GM12801 (cell line): Measurements from ENCODE around the gene VKORC1.

ENCODE experiments used
- TF ChIP-seq, protein P1 (sequence below): IDR thresholded peaks from one replicate; pipeline ENCODE4 v1.5.1; 2011; ENCODE audit warnings: control low read depth; ENCODE audit not compliant: insufficient read length; ENCODE audit errors: extremely low read depth

VKORC1 gene

DNA sequence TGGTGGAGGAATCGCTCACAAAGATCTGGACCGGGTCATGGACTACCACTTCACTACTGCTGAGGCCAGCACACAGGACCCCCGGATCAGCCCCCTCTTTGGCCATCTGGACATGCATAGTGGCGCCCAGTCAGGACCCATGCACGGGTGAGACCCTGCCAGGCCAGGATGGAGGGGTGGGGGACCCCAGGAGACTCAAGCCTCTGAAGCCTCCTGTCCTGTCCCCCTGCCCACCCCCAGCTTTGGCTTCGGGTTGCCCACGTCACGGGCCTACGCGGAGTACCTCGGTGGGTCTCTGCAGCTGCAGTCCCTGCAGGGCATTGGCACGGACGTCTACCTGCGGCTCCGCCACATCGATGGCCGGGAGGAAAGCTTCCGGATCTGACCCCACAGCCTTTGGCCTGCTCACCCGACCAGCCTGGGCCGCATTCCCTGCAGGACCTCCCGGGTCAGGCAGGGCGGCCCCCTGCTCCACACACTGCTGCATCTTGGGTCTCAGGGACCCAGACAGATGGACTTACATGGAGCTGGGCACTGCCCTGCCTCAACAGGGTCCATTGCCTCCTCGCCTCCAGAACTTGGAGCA, 17.4 kb upstream of the VKORC1 start:
- TF ChIP-seq, protein P1, sequence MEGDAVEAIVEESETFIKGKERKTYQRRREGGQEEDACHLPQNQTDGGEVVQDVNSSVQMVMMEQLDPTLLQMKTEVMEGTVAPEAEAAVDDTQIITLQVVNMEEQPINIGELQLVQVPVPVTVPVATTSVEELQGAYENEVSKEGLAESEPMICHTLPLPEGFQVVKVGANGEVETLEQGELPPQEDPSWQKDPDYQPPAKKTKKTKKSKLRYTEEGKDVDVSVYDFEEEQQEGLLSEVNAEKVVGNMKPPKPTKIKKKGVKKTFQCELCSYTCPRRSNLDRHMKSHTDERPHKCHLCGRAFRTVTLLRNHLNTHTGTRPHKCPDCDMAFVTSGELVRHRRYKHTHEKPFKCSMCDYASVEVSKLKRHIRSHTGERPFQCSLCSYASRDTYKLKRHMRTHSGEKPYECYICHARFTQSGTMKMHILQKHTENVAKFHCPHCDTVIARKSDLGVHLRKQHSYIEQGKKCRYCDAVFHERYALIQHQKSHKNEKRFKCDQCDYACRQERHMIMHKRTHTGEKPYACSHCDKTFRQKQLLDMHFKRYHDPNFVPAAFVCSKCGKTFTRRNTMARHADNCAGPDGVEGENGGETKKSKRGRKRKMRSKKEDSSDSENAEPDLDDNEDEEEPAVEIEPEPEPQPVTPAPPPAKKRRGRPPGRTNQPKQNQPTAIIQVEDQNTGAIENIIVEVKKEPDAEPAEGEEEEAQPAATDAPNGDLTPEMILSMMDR, result no peak

DNA sequence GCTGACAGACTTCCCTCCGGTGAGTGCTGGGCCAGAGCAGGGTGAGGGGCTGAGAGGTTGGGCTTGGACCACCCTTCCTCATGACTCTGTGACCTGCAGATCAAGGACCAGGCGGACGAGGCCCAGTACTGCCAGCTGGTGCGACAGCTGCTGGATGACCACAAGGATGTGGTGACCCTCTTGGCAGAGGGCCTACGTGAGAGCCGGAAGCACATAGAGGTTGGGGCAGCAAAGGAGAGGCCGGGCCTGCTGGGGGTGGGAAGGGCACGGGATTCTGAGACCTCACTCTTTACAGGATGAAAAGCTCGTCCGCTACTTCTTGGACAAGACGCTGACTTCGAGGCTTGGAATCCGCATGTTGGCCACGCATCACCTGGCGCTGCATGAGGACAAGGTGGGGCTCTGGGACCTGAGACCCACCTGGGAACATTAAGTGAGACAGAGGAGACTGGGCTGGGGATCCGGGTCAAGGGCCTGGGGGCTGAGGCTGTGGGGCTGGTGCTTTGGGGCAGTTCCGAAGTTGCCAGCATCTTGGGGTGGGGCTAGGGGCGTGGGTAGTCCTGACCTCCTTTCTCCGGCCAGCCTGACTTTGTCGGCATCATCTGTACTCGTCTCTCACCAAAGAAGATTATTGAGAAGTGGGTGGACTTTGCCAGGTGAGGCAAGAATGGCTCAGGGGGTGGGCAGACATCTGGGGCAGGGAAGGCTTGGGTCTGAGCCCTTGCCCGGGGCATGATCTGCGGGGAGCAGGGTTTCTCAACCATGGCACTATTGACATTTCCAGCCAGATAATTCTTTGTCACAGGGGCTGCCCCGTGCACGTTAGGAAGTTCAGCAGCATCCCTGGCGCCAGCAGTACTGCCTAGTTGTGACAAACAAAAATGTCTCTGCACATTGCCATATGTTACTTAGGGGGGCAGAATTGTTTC, 15.8 kb upstream of the VKORC1 start:
- TF ChIP-seq, protein P1, result no peak

- TF ChIP-seq, protein P1, result no peak
Measured at GRCh38 chr16:31109622-31110021, 15.0 kb upstream of the VKORC1 start.

- TF ChIP-seq, protein P1, result no peak
Measured at GRCh38 chr16:31108794-31109558, 14.4 kb upstream of the VKORC1 start.

DNA sequence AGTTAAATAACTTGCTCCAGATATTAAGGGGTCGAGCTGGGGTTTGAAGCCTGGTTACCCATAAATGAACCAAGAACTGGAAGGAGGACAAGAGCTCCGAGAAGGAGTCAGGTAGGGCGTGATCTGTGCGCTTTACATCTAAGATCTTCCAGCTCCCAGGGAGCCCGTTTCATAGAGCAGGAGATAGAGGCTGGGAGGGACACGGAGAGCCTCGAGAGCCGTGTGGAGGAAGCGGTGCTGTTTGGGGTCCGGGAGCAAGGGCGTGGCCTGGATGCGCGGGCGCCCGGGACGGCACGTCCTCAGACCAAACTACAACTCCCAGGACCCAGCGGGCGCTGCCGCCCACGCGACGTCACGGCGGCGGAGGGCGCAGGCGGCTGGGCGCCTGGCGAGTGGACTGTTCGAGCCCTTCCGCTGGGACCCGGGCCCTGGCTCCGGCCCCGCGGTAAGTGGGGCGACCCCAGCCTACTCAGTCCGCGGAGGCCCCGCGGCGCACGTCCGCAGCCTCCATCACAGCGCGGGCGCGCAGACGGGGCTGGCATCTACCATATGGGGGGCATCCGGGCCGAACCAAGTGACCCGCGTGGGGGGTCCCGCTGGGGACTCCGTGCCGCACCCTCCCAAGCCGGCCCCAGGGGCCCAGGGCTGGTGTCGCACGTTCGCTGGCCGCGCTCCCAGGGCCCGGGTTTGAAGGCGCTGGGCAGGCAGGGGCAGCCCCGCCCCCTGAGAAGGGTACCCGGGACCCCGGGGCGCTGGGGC, 13.6 kb upstream of the VKORC1 start, which contains the start of gene BCKDK:
Gene BCKDK, plus strand, starts transcription at position 352 of the 759 bp plus-strand sequence. CDS start 838 bp downstream, outside the sequence.
- TF ChIP-seq, protein P1, result no peak

GRCh38 chr16:31107465-31107867, 12.9 kb upstream of the VKORC1 start:
- TF ChIP-seq, protein P1, result no peak
